ENCODE data around the gene SOX15. TPM values are rescaled to one million over a fixed set of nuclear protein-coding genes. Genes with fewer than 3 reads are reported as not detected.

The SOX15 gene
- total and polyA plus RNA-seq, 10 of the 15 experiments (the other 5 are each of a cell fraction or from before 2014, with no cell fraction given) = 0.06 to 0.53 (median 0.16) TPM; not detected in 2

DNA sequence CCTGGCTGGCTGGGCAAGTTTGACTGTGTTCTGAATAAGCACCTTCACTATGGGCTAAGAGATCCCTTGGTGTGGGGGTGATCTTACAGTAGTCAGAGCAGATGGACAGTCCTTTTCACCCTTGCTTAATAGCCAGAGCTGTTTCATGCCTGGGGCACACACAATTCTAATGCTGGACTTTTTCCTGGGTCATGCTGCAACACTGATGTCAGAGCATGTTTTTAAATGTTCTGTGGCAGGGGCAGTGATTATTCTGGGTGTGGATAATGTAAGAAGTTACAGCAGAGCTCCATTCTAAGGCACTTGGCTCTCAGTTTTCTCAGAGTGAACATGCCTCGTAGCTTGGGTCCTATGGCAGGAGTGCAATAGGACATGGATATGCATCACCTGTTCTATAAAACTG lies 14.4 kb downstream of the SOX15 start:
- SMC1A ChIA-PET (ENCODE audit: uncharacterized antibody, unreplicated experiment) = interaction anchor here (0.8 to 2.2 kb wide), 4 partner anchors 8 to 112 kb away, joined by 3 to 6 read pairs (median 4); partner anchors contain the start of genes MPDU1, TP53 and WRAP53
- Histone ChIP-seq H3K27me3 (replicated peaks in 1 of 2; ENCODE audit: control insufficient read depth in 2 of 2, insufficient read depth in 2 of 2, low read length in 1 of 2) (no peaks in the 10 kb centered on the region), H3K4me1 (ENCODE audit: control insufficient read depth, insufficient read depth, low read length) (peaks cover 43% of the 10 kb centered on the region), H3K9me3 (replicated peaks; ENCODE audit: control insufficient read depth, insufficient read depth, low read length) (no peaks in the 10 kb centered on the region), H4K20me1 (ENCODE audit: control insufficient read depth, insufficient read depth) (peaks cover 25% of the 10 kb centered on the region), H3K4me3 (peak overlapping the region; percentile 93), H3K4me2 (ENCODE audit: control insufficient read depth, insufficient read depth) (peak overlapping the region; percentile 84), H3K9ac (ENCODE audit: control insufficient read depth, insufficient read depth, low read length) (peak overlapping the region; percentile 99; the same call in 1 of the 2 replicates), H3K79me2 (ENCODE audit: control insufficient read depth, insufficient read depth, low read length) (peaks cover 61% of the 10 kb centered on the region), H2AFZ (ENCODE audit: control insufficient read depth, low read depth, low read length) (no peak overlapping the region), H3K27ac (ENCODE audit: control insufficient read depth, insufficient read depth) (no peak overlapping the region), H3K36me3 (ENCODE audit: control insufficient read depth in 2 of 2, insufficient read depth in 2 of 2, low read length in 1 of 2) (peaks cover 36 to 56% of the 10 kb centered on the region in 2 experiments)
- CTCF ChIA-PET = interaction anchor here (0.8 to 3.0 kb wide), 3 partner anchors 8 to 15 kb away, joined by 3 to 14 read pairs (median 5); partner anchors contain the start of genes MPDU1 and SENP3
- no peak for FAIRE-seq
- intact Hi-C loops (cut with micrococcal nuclease; ENCODE audit: unreplicated experiment) (no loop called here), in situ Hi-C loops (cut with MboI) (no loop called here)
- ATAC-seq = no peak
- TF ChIP-seq, protein P1, sequence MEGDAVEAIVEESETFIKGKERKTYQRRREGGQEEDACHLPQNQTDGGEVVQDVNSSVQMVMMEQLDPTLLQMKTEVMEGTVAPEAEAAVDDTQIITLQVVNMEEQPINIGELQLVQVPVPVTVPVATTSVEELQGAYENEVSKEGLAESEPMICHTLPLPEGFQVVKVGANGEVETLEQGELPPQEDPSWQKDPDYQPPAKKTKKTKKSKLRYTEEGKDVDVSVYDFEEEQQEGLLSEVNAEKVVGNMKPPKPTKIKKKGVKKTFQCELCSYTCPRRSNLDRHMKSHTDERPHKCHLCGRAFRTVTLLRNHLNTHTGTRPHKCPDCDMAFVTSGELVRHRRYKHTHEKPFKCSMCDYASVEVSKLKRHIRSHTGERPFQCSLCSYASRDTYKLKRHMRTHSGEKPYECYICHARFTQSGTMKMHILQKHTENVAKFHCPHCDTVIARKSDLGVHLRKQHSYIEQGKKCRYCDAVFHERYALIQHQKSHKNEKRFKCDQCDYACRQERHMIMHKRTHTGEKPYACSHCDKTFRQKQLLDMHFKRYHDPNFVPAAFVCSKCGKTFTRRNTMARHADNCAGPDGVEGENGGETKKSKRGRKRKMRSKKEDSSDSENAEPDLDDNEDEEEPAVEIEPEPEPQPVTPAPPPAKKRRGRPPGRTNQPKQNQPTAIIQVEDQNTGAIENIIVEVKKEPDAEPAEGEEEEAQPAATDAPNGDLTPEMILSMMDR (IDR thresholded peaks at IDR 0.05 in 2 of 3, conservative IDR thresholded peaks at IDR 0.05 in 1 of 3; ENCODE audit: control insufficient read depth in 2 of 3, extremely low read depth in 1 of 3, insufficient read depth in 1 of 3, low read depth in 3 of 3, low read length in 3 of 3) = no peak
- 0 out of 2 replicates have a peak, but pooled peaks have one; percentile 27 for TF ChIP-seq SMAD5 (IDR thresholded peaks at IDR 0.05; ENCODE audit: low read depth)
- 0 out of 2 replicates have a peak, but pooled peaks have one; percentile 27 for TF ChIP-seq POLR2A (IDR thresholded peaks at IDR 0.05; ENCODE audit: low read depth, low read length)
- TF ChIP-seq POLR2AphosphoS5 (IDR thresholded peaks at IDR 0.05; ENCODE audit: low read length) = peak; percentile 66
- DNase-seq (ENCODE audit: low read depth, low spot score) = no peak
- RAD21 ChIA-PET (ENCODE audit: unreplicated experiment) = interaction anchor here (1.0 to 2.7 kb wide), 4 partner anchors 14 to 115 kb away, joined by 3 to 8 read pairs (median 4); partner anchors contain the start of genes SENP3 and TP53
- POLR2A ChIA-PET = interaction anchor here (0.5 to 5.1 kb wide), 4 partner anchors 9 to 143 kb away, joined by 4 to 39 read pairs (median 6); partner anchors contain the start of genes MPDU1 and TP53
- WGBS (ENCODE audit: insufficient coverage, insufficient replicate concordance, low lambda C conversion rate, missing lambda C conversion rate) = 0% methylated on average over 1 of the region's 1 CpG
- no TSS peak for BruUV-seq (replicated peaks)
